HPDE6-E6E7 (cell line): Measurements from ENCODE around the gene RDH11.
A peak's percentile ranks its signal among the peaks of the same experiment; 100 is the strongest.
"Not testable (repeated sequence)": the region's sequence is repeated elsewhere in the genome, so short reads cannot be mapped to it uniquely, and the experiment has no call there.

ENCODE experiments used
- DNase-seq: peaks from one replicate; pipeline ENCODE4 v3.0.0; 2011; ENCODE audit warnings: missing footprints; ENCODE audit errors: extremely low spot score

Gene RDH11

GRCh38 chr14:67704484-67705089 is 9.0 kb upstream of the RDH11 start:
- peak; percentile 51 for DNase-seq

GRCh38 chr14:67703997-67704396 is 8.4 kb upstream of the RDH11 start:
- no peak for DNase-seq

GRCh38 chr14:67701492-67701891 is 5.9 kb upstream of the RDH11 start, which contains the start of gene RDH12:
RDH12 (plus strand) TSS chr14:67701886; CDS start chr14:67722643, 20,757 bp downstream.
- not testable (repeated sequence) for DNase-seq

- no peak for DNase-seq
These were observed 2.6 kb upstream of the RDH11 start for GRCh38 chr14:67698179-67698578.

- no peak for DNase-seq
These were observed 1.4 kb upstream of the RDH11 start for GRCh38 chr14:67697006-67697405.

GRCh38 chr14:67694791-67695393 is 672 bp downstream of the RDH11 start:
- peak; percentile 99 for DNase-seq

GRCh38 chr14:67690011-67690410 is 5.6 kb downstream of the RDH11 start:
- DNase-seq: no peak

GRCh38 chr14:67683842-67684241 is 11.7 kb downstream of the RDH11 start:
- DNase-seq: no peak

- DNase-seq: no peak
These were observed 14.6 kb downstream of the RDH11 start for GRCh38 chr14:67680941-67681340.

GRCh38 chr14:67680121-67680602 is 15.4 kb downstream of the RDH11 start:
- peak; percentile 68 for DNase-seq

GRCh38 chr14:67679006-67679405 is 16.6 kb downstream of the RDH11 start:
- DNase-seq: no peak

GRCh38 chr14:67675219-67675582 is 20.4 kb downstream of the RDH11 start:
- no peak for DNase-seq

GRCh38 chr14:67674480-67675218 is 20.9 kb downstream of the RDH11 start, which contains the start of gene VTI1B:
VTI1B (minus strand) TSS chr14:67674632; CDS start chr14:67674489, 143 bp downstream.
- DNase-seq: peak; percentile 70

GRCh38 chr14:67674139-67674479 is 21.5 kb downstream of the RDH11 start:
- peak; percentile 79 for DNase-seq

GRCh38 chr14:67673451-67673850 is 22.1 kb downstream of the RDH11 start:
- no peak for DNase-seq

GRCh38 chr14:67668559-67668958 is 27.0 kb downstream of the RDH11 start:
- no peak for DNase-seq

- peak; percentile 45 for DNase-seq
These were observed 28.7 kb downstream of the RDH11 start for GRCh38 chr14:67666750-67667449.

- DNase-seq: no peak
These were observed 29.7 kb downstream of the RDH11 start for GRCh38 chr14:67665868-67666267.

GRCh38 chr14:67663633-67664032 is 31.9 kb downstream of the RDH11 start:
- DNase-seq: peak; percentile 86

- no peak for DNase-seq
These were observed 41.8 kb downstream of the RDH11 start for GRCh38 chr14:67653651-67654280.

- DNase-seq: no peak
These were observed 43.4 kb downstream of the RDH11 start for GRCh38 chr14:67652189-67652588.

- peak; percentile 70 for DNase-seq
These were observed 44.9 kb downstream of the RDH11 start for GRCh38 chr14:67650694-67651093.
